HCT116 (cell line): Measurements from ENCODE around the gene HIVEP1.

Experiments used
- EZH2 ChIP-seq: fragments of 200-600 bp; sonication (generic); IDR thresholded peaks from 2 replicates; pipeline ENCODE4 v1.6.1; 2017; ENCODE audit warnings: antibody characterized with exemption, mixed run types
- EZH2phosphoT487 ChIP-seq: fragments of 200-600 bp; IDR thresholded peaks from 2 replicates; pipeline ENCODE4 v1.6.1; 2018; ENCODE audit warnings: antibody characterized with exemption, borderline replicate concordance
- FOSL1 ChIP-seq: IDR thresholded peaks from 2 replicates; pipeline ENCODE4 v1.6.1; 2012; ENCODE audit warnings: low read depth
- JUND ChIP-seq: IDR thresholded peaks from 2 replicates; pipeline ENCODE4 v1.6.1; 2012
- POLR2A ChIP-seq: IDR thresholded peaks from 2 replicates; pipeline ENCODE4 v1.7.0; 2011; ENCODE audit warnings: borderline replicate concordance; ENCODE audit not compliant: insufficient read depth, insufficient read length; ENCODE audit errors: extremely low read depth
- POLR2AphosphoS5 ChIP-seq: IDR thresholded peaks from 2 replicates; pipeline ENCODE4 v1.6.1; 2011; ENCODE audit warnings: mild to moderate bottlenecking, low read depth, low read length, moderate library complexity
- RAD21 ChIP-seq: IDR thresholded peaks from 2 replicates; pipeline ENCODE4 v1.6.1; 2012; ENCODE audit warnings: low read depth, mild to moderate bottlenecking
- YY1 ChIP-seq: IDR thresholded peaks from 2 replicates; pipeline ENCODE4 v1.6.1; 2011; ENCODE audit warnings: low read length, low read depth, moderate library complexity, mild to moderate bottlenecking; ENCODE audit not compliant: insufficient replicate concordance; ENCODE audit errors: extremely low read depth
- TF ChIP-seq, protein P1 (sequence below): IDR thresholded peaks from 2 replicates; pipeline ENCODE4 v1.6.1; 2011; ENCODE audit warnings: mild to moderate bottlenecking, low read length, moderate library complexity; ENCODE audit not compliant: insufficient replicate concordance; ENCODE audit errors: extremely low read depth
- TF ChIP-seq, protein P2 (sequence below), 3 experiments: fragments of 200-600 bp in 1 of 3; sonication (generic) in 1 of 3; IDR thresholded peaks in 2 of 3; conservative IDR thresholded peaks in 1 of 3; 2 replicates each; pipeline ENCODE4 v1.5.1; 2012 to 2017; ENCODE audit warnings: low read depth in 2 of 3, low read length in 2 of 3, antibody characterized with exemption in 1 of 3, borderline replicate concordance in 1 of 3, control low read depth in 1 of 3, mild to moderate bottlenecking in 1 of 3, mixed read lengths in 1 of 3, mixed run types in 1 of 3, moderate library complexity in 1 of 3; ENCODE audit not compliant: insufficient read depth in 1 of 3

DNA sequence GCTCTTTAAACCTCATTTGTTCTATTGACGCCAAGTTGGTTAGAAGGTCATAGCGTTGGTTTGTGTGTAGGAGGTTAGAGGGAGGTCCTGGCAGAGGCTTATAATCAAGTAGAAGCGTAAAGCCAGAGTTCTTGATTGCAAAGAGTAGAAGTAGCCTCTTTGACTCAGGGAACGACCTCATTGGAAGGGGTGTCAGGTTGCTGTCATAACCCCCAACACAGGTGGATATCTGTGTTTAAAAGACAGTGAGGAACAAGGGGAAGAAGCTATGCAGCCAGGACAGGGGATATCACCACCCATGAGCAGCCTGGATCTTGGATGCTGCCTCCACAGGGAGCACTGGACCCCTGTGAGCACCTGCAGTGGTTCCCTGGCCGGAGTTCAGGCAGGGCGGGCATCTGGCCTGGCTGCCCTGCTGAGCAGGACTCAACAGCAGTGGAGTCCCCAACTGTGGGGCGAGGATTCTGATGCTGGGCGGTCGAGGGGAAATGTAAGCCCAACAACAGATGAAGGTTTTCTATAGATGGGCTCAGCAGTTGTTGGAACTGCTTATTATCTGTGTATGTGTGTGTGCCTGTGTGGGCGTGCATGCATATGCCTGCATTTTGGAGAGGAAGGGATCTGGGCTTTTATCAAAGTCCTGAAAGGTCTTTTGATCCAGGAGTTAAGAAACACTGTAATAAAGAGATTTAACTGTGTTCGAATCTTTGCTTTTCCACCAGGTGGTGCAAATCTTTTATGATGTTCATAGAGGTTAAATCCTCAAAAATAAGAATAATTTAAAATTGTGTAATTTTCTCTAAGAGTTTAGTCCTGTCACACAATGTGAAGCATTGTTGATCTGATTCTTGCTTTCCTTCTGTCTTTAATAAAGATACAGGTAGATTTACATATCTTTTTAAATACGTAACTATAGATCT, 27.7 kb downstream of the HIVEP1 start:
- no peak for TF ChIP-seq FOSL1
- TF ChIP-seq, protein P1, sequence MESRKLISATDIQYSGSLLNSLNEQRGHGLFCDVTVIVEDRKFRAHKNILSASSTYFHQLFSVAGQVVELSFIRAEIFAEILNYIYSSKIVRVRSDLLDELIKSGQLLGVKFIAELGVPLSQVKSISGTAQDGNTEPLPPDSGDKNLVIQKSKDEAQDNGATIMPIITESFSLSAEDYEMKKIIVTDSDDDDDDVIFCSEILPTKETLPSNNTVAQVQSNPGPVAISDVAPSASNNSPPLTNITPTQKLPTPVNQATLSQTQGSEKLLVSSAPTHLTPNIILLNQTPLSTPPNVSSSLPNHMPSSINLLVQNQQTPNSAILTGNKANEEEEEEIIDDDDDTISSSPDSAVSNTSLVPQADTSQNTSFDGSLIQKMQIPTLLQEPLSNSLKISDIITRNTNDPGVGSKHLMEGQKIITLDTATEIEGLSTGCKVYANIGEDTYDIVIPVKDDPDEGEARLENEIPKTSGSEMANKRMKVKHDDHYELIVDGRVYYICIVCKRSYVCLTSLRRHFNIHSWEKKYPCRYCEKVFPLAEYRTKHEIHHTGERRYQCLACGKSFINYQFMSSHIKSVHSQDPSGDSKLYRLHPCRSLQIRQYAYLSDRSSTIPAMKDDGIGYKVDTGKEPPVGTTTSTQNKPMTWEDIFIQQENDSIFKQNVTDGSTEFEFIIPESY = no peak
- TF ChIP-seq, protein P2, sequence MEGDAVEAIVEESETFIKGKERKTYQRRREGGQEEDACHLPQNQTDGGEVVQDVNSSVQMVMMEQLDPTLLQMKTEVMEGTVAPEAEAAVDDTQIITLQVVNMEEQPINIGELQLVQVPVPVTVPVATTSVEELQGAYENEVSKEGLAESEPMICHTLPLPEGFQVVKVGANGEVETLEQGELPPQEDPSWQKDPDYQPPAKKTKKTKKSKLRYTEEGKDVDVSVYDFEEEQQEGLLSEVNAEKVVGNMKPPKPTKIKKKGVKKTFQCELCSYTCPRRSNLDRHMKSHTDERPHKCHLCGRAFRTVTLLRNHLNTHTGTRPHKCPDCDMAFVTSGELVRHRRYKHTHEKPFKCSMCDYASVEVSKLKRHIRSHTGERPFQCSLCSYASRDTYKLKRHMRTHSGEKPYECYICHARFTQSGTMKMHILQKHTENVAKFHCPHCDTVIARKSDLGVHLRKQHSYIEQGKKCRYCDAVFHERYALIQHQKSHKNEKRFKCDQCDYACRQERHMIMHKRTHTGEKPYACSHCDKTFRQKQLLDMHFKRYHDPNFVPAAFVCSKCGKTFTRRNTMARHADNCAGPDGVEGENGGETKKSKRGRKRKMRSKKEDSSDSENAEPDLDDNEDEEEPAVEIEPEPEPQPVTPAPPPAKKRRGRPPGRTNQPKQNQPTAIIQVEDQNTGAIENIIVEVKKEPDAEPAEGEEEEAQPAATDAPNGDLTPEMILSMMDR (IDR thresholded peaks at IDR 0.05 in 2 of 3, conservative IDR thresholded peaks at IDR 0.05 in 1 of 3; ENCODE audit: borderline replicate concordance in 1 of 3, insufficient read depth in 1 of 3, low read depth in 2 of 3, low read length in 2 of 3) = no peak; a peak in 1 of 6 replicates
- no peak for TF ChIP-seq EZH2
- no peak for TF ChIP-seq RAD21
- TF ChIP-seq JUND = no peak
- TF ChIP-seq POLR2AphosphoS5 = no peak
- no peak for TF ChIP-seq EZH2phosphoT487
- TF ChIP-seq YY1 = no peak
- TF ChIP-seq POLR2A = no peak
